D721Med (cell line): Measurements from ENCODE around the gene FMNL3.

Source experiments
- DNase-seq: peaks from one replicate; pipeline ENCODE4 v3.0.0; 2011; ENCODE audit warnings: low spot score; ENCODE audit not compliant: insufficient read length
- FAIRE-seq: peaks from 2 replicates; lab custom pipeline; 2011; peaks lifted over from hg19 to GRCh38; lab: Jason Lieb, UNC
- CTCF ChIP-seq: IDR thresholded peaks from 2 replicates; pipeline ENCODE4 v1.5.1; 2012; ENCODE audit warnings: mild to moderate bottlenecking, control low read depth; ENCODE audit not compliant: insufficient read depth; ENCODE audit errors: missing control alignments

The FMNL3 gene

GRCh38 chr12:49654715-49655114 lies 52.5 kb downstream of the FMNL3 start:
- FAIRE-seq (no peak), DNase-seq (no peak)
- no peak for TF ChIP-seq CTCF

GRCh38 chr12:49652921-49653520 lies 54.2 kb downstream of the FMNL3 start:
- no peak for DNase-seq
- TF ChIP-seq CTCF: no peak
- FAIRE-seq: no peak

GRCh38 chr12:49651855-49652254 lies 55.4 kb downstream of the FMNL3 start:
- no peak for TF ChIP-seq CTCF
- DNase-seq (no peak), FAIRE-seq (no peak)

- DNase-seq (no peak), FAIRE-seq (no peak)
- no peak for TF ChIP-seq CTCF
These were observed 57.3 kb downstream of the FMNL3 start for GRCh38 chr12:49649892-49650291.

GRCh38 chr12:49649445-49649844 lies 57.8 kb downstream of the FMNL3 start:
- DNase-seq (no peak), FAIRE-seq (no peak)
- TF ChIP-seq CTCF: no peak

- no peak for TF ChIP-seq CTCF
- DNase-seq: no peak
- FAIRE-seq: no peak
These were observed 58.5 kb downstream of the FMNL3 start for GRCh38 chr12:49648712-49649003.

- DNase-seq (no peak), FAIRE-seq (no peak)
- no peak for TF ChIP-seq CTCF
These were observed 59.1 kb downstream of the FMNL3 start for GRCh38 chr12:49647827-49648711.
